CD14-positive monocyte (primary cell): ENCODE measurements around the gene SIK3. TPM values are rescaled to one million over a fixed set of nuclear protein-coding genes. Genes with fewer than 3 reads are reported as not detected.

Experiments used
- DNase-seq, 3 donors: peaks; one replicate each; pipeline ENCODE4 v3.0.0-alpha.2; 2011 to 2022
- H2AFZ ChIP-seq: 2 replicates; pipeline ENCODE4 v1.6.0; 2012; ENCODE audit warnings: mild to moderate bottlenecking, low read depth, low read length, inconsistent platforms; ENCODE audit not compliant: insufficient read depth, poor library complexity, severe bottlenecking
- H3K27ac ChIP-seq, 2 donors: 1 replicate in 1 of 2; 2 replicates in 1 of 2; pipeline ENCODE4 v1.5.1; 2012 to 2013; ENCODE audit warnings: low read length in 2 of 2, control low read depth in 1 of 2, inconsistent platforms in 1 of 2, low read depth in 1 of 2, mild to moderate bottlenecking in 1 of 2
- H3K27me3 ChIP-seq, 2 donors: one replicate each; pipeline versions ENCODE4 v1.6.0 to v1.6.1; 2011 to 2013; ENCODE audit warnings: low read length in 2 of 2; ENCODE audit not compliant: control insufficient read depth in 2 of 2, insufficient read depth in 2 of 2
- H3K36me3 ChIP-seq, 2 donors: replicated peaks in 1 of 2; 1 replicate in 1 of 2; 2 replicates in 1 of 2; pipeline versions ENCODE4 v1.5.1 to v1.6.1; 2012 to 2013; ENCODE audit warnings: low read length in 2 of 2, control low read depth in 1 of 2, inconsistent platforms in 1 of 2, mild to moderate bottlenecking in 1 of 2; ENCODE audit not compliant: insufficient read depth in 2 of 2, control insufficient read depth in 1 of 2
- H3K4me1 ChIP-seq, 2 donors: 1 replicate in 1 of 2; 2 replicates in 1 of 2; pipeline versions ENCODE4 v1.5.1 to v1.6.1; 2012 to 2013; ENCODE audit warnings: low read length in 2 of 2, control low read depth in 1 of 2, inconsistent platforms in 1 of 2, mild to moderate bottlenecking in 1 of 2, moderate library complexity in 1 of 2; ENCODE audit not compliant: insufficient read depth in 2 of 2, control insufficient read depth in 1 of 2
- H3K4me2 ChIP-seq: replicated peaks from 2 replicates; pipeline ENCODE3; 2012; ENCODE audit warnings: low read length, moderate library complexity, mild to moderate bottlenecking; ENCODE audit not compliant: poor library complexity, severe bottlenecking; ENCODE audit errors: extremely low read depth
- H3K4me3 ChIP-seq, 3 experiments: fragments of 200-600 bp in 1 of 3; sonication (generic) in 1 of 3; replicated peaks in 1 of 3; 1 replicate in 2 of 3; 2 replicates in 1 of 3; pipeline ENCODE4 v1.5.1; 2011 to 2013; ENCODE audit warnings: low read length in 3 of 3, mild to moderate bottlenecking in 3 of 3, control low read depth in 2 of 3, low read depth in 2 of 3, inconsistent platforms in 1 of 3, moderate library complexity in 1 of 3
- H3K79me2 ChIP-seq: 2 replicates; pipeline ENCODE4 v1.6.0; 2012; ENCODE audit warnings: mild to moderate bottlenecking, control low read depth, inconsistent platforms, low read length, moderate library complexity; ENCODE audit not compliant: insufficient read depth
- H3K9ac ChIP-seq: 2 replicates; pipeline ENCODE4 v1.6.0; 2017; ENCODE audit warnings: low read length, mild to moderate bottlenecking; ENCODE audit not compliant: insufficient read depth, poor library complexity, severe bottlenecking
- H3K9me3 ChIP-seq, 2 donors: replicated peaks in 1 of 2; 1 replicate in 1 of 2; 2 replicates in 1 of 2; pipeline versions ENCODE4 v1.5.1 to v1.6.1; 2012 to 2013; ENCODE audit warnings: low read length in 2 of 2, control low read depth in 1 of 2; ENCODE audit not compliant: control insufficient read depth in 1 of 2, insufficient read depth in 1 of 2
- H4K20me1 ChIP-seq: 2 replicates; pipeline ENCODE4 v1.6.0; 2012; ENCODE audit warnings: mild to moderate bottlenecking, low read length, control low read depth, moderate library complexity; ENCODE audit not compliant: insufficient read depth
- H3K27ac Mint-ChIP-seq, 7 donors: one replicate each; pipeline ENCODE4 v1.8.0; 2020; ENCODE audit warnings: mild to moderate bottlenecking in 7 of 7, mixed read lengths in 7 of 7, moderate library complexity in 6 of 7, inconsistent platforms in 2 of 7
- H3K27me3 Mint-ChIP-seq, 3 donors: one replicate each; pipeline ENCODE4 v1.8.0; 2021 to 2022; ENCODE audit warnings: low read depth in 3 of 3, mild to moderate bottlenecking in 3 of 3, mixed read lengths in 3 of 3, moderate library complexity in 3 of 3, inconsistent platforms in 1 of 3
- H3K36me3 Mint-ChIP-seq, 2 donors: one replicate each; pipeline ENCODE4 v1.8.0; 2020; ENCODE audit warnings: mixed read lengths in 2 of 2, inconsistent platforms in 1 of 2, mild to moderate bottlenecking in 1 of 2
- H3K4me1 Mint-ChIP-seq: one replicate; pipeline ENCODE4 v1.8.0; 2020; ENCODE audit warnings: mild to moderate bottlenecking, mixed read lengths
- H3K4me3 Mint-ChIP-seq, 2 donors: one replicate each; pipeline ENCODE4 v1.8.0; 2020; ENCODE audit warnings: mild to moderate bottlenecking in 2 of 2, mixed read lengths in 2 of 2, moderate library complexity in 1 of 2
- H3K9me3 Mint-ChIP-seq, 7 donors: one replicate each; pipeline ENCODE4 v1.8.0; 2020 to 2022; ENCODE audit warnings: mixed read lengths in 7 of 7, mild to moderate bottlenecking in 6 of 7, moderate library complexity in 6 of 7, inconsistent platforms in 2 of 7
- CTCF ChIP-seq: fragments of 200-600 bp; IDR thresholded peaks from one replicate; pipeline ENCODE4 v1.8.0; 2022; ENCODE audit warnings: antibody characterized with exemption, mild to moderate bottlenecking
- WGBS: methylation state at CpG from one replicate; pipeline ENCODE4 v1.1.5; 2013; ENCODE audit warnings: missing lambda C conversion rate; ENCODE audit not compliant: insufficient coverage; 5-methylcytosine and 5-hydroxymethylcytosine counted together
- intact Hi-C, 2 donors: fragments of 100-400 bp; cut with micrococcal nuclease; formaldehyde crosslinking; loops; one replicate each; pipeline versions ENCODE4 v1.15.0 to v1.15.1; 2023
- polyA plus RNA-seq, 3 donors: library from polyadenylated mRNA; depleted of rRNA in 1 of 3; unstranded in 2 of 3; stranded (reverse) in 1 of 3; fragments of 300-500 nt in 2 of 3; fragments of >200 nt in 1 of 3; fragmentation: Illumina TruSeq in 2 of 3; gene quantifications; 1 replicate in 2 of 3; 2 replicates in 1 of 3; pipeline ENCODE4 v1.2.3, GENCODE V29; 2012 to 2021

The SIK3 gene
- polyA plus RNA-seq, 3 donors, result 18.3 to 142 (median 20.0) TPM

GRCh38 chr11:116958246-116958645 lies 140.0 kb downstream of the SIK3 start:
- peaks cover 37% of the 10 kb centered on the region for H3K4me1 Mint-ChIP-seq

GRCh38 chr11:116955949-116956348 lies 142.3 kb downstream of the SIK3 start:
- no peak overlapping the region for H3K4me3 Mint-ChIP-seq
- H3K27me3 ChIP-seq, result no peaks in the 10 kb centered on the region
- intact Hi-C loops, result loop anchor here in 1 of 2 donors (10.0 kb wide), 1 partner anchor 109 kb away; no protein-coding TSS in a partner anchor
- H4K20me1 ChIP-seq, result peaks cover 51% of the 10 kb centered on the region
- H3K27ac ChIP-seq, result peak overlapping the region in 1 of 2 donors; percentile 4
- WGBS, result no CpG with 5 or more reads among the region's 4 CpGs
- peaks cover 23 to 56% of the 10 kb centered on the region in 2 donors for H3K36me3 ChIP-seq
- H3K4me1 Mint-ChIP-seq, result peaks cover 23% of the 10 kb centered on the region
- peaks cover 59% of the 10 kb centered on the region for H3K79me2 ChIP-seq
- no peaks in the 10 kb centered on the region for H3K9me3 ChIP-seq
- H2AFZ ChIP-seq, result no peak overlapping the region
- no peak for DNase-seq
- H3K36me3 Mint-ChIP-seq, result peaks cover 38 to 48% of the 10 kb centered on the region in 2 donors
- no peak overlapping the region for H3K9ac ChIP-seq
- peaks cover 13 to 14% of the 10 kb centered on the region in 2 donors for H3K4me1 ChIP-seq
- H3K27ac Mint-ChIP-seq, result peak overlapping the region in 1 of 7 donors; percentile 26
- no peaks in the 10 kb centered on the region for H3K27me3 Mint-ChIP-seq
- TF ChIP-seq CTCF, result no peak
- H3K9me3 Mint-ChIP-seq, result no peaks in the 10 kb centered on the region
- H3K4me2 ChIP-seq, result no peak overlapping the region
- H3K4me3 ChIP-seq, result no peak overlapping the region

More at GRCh38 chr11:116958246-116958645, 140.0 kb downstream of the SIK3 start:
- H3K4me1 ChIP-seq, result peaks cover 13 to 14% of the 10 kb centered on the region in 2 donors
- H3K9ac ChIP-seq, result no peak overlapping the region
- no peak overlapping the region for H2AFZ ChIP-seq
- 80% methylated on average over 2 of the region's 3 CpGs for WGBS
- peaks cover 73% of the 10 kb centered on the region for H3K79me2 ChIP-seq
- Mint-ChIP-seq H3K27ac (peak overlapping the region; percentile 29 to 75 (median 46)), H3K9me3 (no peaks in the 10 kb centered on the region), H3K27me3 (no peaks in the 10 kb centered on the region), H3K36me3 (peaks cover 30 to 41% of the 10 kb centered on the region in 2 donors), H3K4me3 (no peak overlapping the region)
- no peaks in the 10 kb centered on the region for H3K9me3 ChIP-seq
- peaks cover 20 to 46% of the 10 kb centered on the region in 2 donors for H3K36me3 ChIP-seq
- no peak for DNase-seq
- H3K4me2 ChIP-seq, result no peak overlapping the region
- no peak overlapping the region for H3K4me3 ChIP-seq
- peaks cover 74% of the 10 kb centered on the region for H4K20me1 ChIP-seq
- no peaks in the 10 kb centered on the region for H3K27me3 ChIP-seq
- peak overlapping the region in 1 of 2 donors; percentile 6 for H3K27ac ChIP-seq
- intact Hi-C loops, result loop anchor here in 1 of 2 donors (10.0 kb wide), 1 partner anchor 107 kb away; no protein-coding TSS in a partner anchor
- TF ChIP-seq CTCF, result no peak
